Activated naive CD8-positive, alpha-beta T cell treated with anti-CD3 and anti-CD28 coated beads for 36 hours (primary cell): ENCODE measurements around the gene USP38. TPM values are rescaled to one million over a fixed set of nuclear protein-coding genes. Genes with fewer than 3 reads are reported as not detected.
"Not testable (repeated sequence)": the region's sequence is repeated elsewhere in the genome, so short reads cannot be mapped to it uniquely, and the experiment has no call there.

Experiments used
- DNase-seq: peaks from one replicate; pipeline ENCODE4 v3.0.0; 2021
- H3K27ac Mint-ChIP-seq: one replicate; pipeline ENCODE4 v1.8.0; 2022; ENCODE audit warnings: mild to moderate bottlenecking, moderate library complexity, mixed read lengths
- H3K27me3 Mint-ChIP-seq: one replicate; pipeline ENCODE4 v1.8.0; 2022; ENCODE audit warnings: mild to moderate bottlenecking, mixed read lengths
- H3K36me3 Mint-ChIP-seq: one replicate; pipeline ENCODE4 v1.8.0; 2021; ENCODE audit warnings: mild to moderate bottlenecking, mixed read lengths
- H3K4me1 Mint-ChIP-seq: one replicate; pipeline ENCODE4 v1.8.0; 2021; ENCODE audit warnings: mixed read lengths
- H3K4me3 Mint-ChIP-seq: one replicate; pipeline ENCODE4 v1.8.0; 2022; ENCODE audit warnings: mild to moderate bottlenecking, moderate library complexity, mixed read lengths
- H3K9me3 Mint-ChIP-seq: one replicate; pipeline ENCODE4 v1.8.0; 2022; ENCODE audit warnings: mixed read lengths
- total RNA-seq, 2 experiments: library from RNA; stranded (reverse); gene quantifications; one replicate each; pipeline ENCODE4 v1.2.3, GENCODE V29; 2021

The USP38 gene
- total RNA-seq, 2 experiments from 2014 or later: 22.7 to 23.1 TPM

DNA sequence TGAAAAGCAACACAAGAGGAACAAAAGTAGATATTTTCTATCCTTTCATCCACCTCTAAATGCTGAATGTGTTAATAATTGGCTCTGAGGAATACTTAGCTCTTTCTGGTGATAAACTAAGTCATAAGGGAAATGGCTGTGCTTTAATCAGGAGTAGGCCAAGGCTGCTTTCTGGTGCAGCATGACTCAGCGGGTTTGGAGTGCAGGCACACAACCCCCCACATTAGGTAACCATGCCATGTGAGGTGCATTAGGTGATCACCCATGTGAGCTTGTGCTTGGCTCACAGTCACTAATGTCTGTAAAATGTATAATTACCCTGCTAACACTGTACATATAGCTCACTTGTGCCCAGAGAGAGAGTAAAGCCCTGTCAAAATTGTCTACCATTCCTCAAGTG, 57.2 kb downstream of the USP38 start:
- Mint-ChIP-seq H3K36me3 (no peaks in the 10 kb centered on the region), H3K4me1 (peaks cover 4% of the 10 kb centered on the region)
- no peak for DNase-seq

DNA sequence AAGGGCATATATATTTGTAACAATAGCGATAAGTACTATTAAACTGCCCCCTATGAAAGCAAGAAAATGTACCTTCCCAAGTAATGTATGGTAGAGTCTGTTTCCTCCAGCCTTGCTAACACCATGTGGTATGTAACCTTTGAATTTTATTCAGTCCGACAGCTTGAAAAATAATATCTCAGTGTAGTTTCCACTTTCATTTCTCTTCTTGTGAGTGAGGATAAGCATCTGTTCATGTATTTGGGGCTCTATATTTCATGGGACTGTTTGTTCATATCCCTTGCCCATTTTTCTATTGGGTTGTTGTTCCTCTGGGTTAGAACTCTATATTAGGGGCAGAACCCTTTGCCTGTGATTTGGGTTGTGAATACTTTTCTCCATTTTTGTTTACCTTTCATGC, 58.3 kb downstream of the USP38 start:
- Mint-ChIP-seq H3K4me1 (peaks cover 4% of the 10 kb centered on the region), H3K9me3 (peaks cover 13% of the 10 kb centered on the region), H3K36me3 (no peaks in the 10 kb centered on the region), H3K27me3 (no peaks in the 10 kb centered on the region), H3K4me3 (no peak overlapping the region), H3K27ac (no peak overlapping the region)
- DNase-seq: no peak

More for the DNA sequence above, 57.2 kb downstream of the USP38 start:
- Mint-ChIP-seq H3K27me3 (no peaks in the 10 kb centered on the region), H3K4me3 (no peak overlapping the region), H3K9me3 (peaks cover 13% of the 10 kb centered on the region), H3K27ac (no peak overlapping the region)

DNA sequence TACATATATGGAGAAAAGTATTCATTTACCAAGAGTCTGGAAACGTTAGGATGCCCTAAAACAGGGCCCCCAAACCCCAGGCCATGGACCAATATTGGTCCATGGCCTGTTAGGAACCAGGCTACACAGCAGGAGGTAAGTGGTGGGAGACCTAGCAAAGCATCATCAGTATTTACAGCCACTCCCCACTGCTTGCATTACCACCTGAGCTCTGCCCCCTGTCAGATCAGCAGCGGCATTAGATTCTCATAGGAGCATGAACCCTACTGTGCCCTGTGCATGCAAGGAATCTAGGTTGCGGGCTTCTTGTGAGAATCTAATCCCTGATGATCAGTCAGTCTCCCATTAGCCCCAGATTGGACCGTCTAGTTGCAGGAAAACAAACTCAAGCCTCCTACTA, 62.3 kb downstream of the USP38 start:
- no peak for DNase-seq
- H3K4me3 Mint-ChIP-seq: no peak overlapping the region
- no peaks in the 10 kb centered on the region for H3K36me3 Mint-ChIP-seq
- no peaks in the 10 kb centered on the region for H3K27me3 Mint-ChIP-seq
- H3K4me1 Mint-ChIP-seq: no peaks in the 10 kb centered on the region
- H3K27ac Mint-ChIP-seq: no peak overlapping the region
- H3K9me3 Mint-ChIP-seq: peaks cover 8% of the 10 kb centered on the region

DNA sequence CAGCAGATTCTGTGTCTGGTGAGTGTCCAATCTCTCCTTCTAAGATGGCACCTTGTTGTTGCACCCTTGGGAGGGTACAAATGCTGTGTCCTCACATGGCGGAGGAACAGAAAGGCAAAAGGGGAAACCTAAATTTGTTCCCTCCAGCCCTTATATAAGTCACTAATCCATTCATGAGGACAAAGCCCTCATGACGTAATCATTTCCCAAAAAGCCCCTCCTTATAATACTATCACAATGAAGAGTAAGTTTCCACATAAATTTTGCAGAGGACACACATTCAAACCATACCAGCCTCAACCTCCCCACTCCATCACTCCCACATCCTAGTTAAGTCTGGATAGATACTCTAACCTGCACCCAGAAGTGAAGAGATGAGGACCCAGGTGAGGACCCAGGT, 63.1 kb downstream of the USP38 start:
- no peaks in the 10 kb centered on the region for H3K27me3 Mint-ChIP-seq
- no peak overlapping the region for H3K27ac Mint-ChIP-seq

DNA sequence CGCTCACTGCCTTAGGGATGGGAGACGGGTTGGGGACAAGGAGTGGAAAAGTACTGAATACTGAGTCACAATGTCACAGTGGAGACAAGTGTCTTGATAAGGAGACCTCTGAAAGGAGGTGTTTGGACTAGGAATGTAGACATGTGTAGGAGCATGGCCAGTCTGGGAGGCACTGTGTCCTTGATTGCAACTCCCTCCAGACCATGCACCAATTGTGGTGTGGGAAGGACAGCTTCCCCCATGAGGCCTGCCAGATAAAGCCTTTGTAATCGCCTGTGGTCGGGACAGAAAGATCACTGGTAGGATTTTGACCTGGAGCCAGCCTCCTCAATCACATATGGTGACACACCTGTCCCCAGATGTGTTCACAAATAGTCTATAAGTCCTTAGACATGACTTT, 64.1 kb downstream of the USP38 start:
- Mint-ChIP-seq H3K4me1 (no peaks in the 10 kb centered on the region), H3K27ac (no peak overlapping the region), H3K9me3 (no peaks in the 10 kb centered on the region), H3K4me3 (no peak overlapping the region), H3K36me3 (no peaks in the 10 kb centered on the region), H3K27me3 (no peaks in the 10 kb centered on the region)
- no peak for DNase-seq

More for the DNA sequence above, 63.1 kb downstream of the USP38 start:
- no peaks in the 10 kb centered on the region for H3K36me3 Mint-ChIP-seq
- DNase-seq: no peak
- H3K4me3 Mint-ChIP-seq: no peak overlapping the region
- peaks cover 4% of the 10 kb centered on the region for H3K9me3 Mint-ChIP-seq
- H3K4me1 Mint-ChIP-seq: no peaks in the 10 kb centered on the region

DNA sequence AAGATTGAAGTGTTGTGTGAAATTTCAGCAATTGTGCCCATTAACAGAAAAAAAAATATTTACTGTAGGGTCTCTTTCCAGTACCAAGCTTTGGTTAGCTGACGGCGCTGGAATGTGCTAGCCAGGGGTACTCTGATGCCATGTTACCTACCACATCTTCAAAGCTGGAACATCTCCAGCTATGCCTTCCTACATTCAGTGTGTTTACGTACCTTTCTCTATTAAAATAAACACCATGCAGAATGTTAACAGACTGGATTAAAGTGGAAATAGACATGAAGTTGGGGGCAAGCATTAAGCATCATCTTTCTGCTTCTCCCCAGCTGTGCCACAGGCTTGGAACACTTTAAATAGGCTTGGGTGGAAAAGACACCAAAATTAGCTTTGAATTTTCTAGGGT, 65.9 kb downstream of the USP38 start:
- no peak overlapping the region for H3K4me3 Mint-ChIP-seq

DNA sequence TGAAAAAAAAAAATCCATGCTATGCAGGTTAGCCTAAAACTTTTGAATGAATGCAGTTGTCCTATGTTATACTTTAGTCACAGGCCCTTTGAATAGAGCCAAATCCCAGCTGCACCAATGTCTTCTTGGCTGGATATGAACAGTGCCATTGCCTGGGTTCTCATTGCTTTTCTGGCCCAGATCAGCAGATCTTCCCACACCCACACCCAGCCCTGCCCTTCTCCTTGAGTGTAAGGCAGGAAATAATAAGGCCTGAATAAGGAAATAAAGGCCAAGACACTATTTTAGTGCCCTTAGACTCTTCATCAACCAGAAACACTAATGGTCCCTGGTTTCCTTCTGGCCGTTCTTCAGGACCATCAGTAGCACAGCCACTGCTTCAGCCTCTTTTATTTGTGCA, 66.6 kb downstream of the USP38 start:
- Mint-ChIP-seq H3K27ac (no peak overlapping the region), H3K4me1 (no peaks in the 10 kb centered on the region), H3K36me3 (no peaks in the 10 kb centered on the region), H3K4me3 (no peak overlapping the region), H3K27me3 (no peaks in the 10 kb centered on the region), H3K9me3 (no peaks in the 10 kb centered on the region)
- no peak for DNase-seq

More for the DNA sequence above, 65.9 kb downstream of the USP38 start:
- H3K36me3 Mint-ChIP-seq: no peaks in the 10 kb centered on the region
- H3K4me1 Mint-ChIP-seq: no peaks in the 10 kb centered on the region
- no peaks in the 10 kb centered on the region for H3K9me3 Mint-ChIP-seq
- no peaks in the 10 kb centered on the region for H3K27me3 Mint-ChIP-seq
- H3K27ac Mint-ChIP-seq: no peak overlapping the region
- DNase-seq: no peak

DNA sequence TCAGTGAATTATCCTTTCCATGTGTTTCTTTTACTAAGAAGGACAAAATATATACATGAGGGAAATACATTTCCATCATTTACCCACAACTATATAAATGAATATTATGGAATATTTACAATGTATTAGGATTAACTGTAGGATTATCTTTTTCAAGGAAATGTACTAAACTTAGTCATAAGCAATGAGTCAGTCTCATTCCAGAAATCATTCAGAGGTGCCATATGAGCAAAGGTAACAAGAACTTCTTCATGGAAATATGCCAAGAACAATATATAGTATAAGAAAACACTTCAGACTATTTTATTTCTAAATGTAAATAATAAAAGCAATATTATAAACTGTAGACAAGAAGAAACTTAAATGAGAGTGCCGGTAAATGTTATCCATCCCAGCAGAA, 67.1 kb downstream of the USP38 start:
- no peaks in the 10 kb centered on the region for H3K4me1 Mint-ChIP-seq
- H3K4me3 Mint-ChIP-seq: no peak overlapping the region
- H3K27me3 Mint-ChIP-seq: no peaks in the 10 kb centered on the region
- no peaks in the 10 kb centered on the region for H3K9me3 Mint-ChIP-seq
- H3K36me3 Mint-ChIP-seq: no peaks in the 10 kb centered on the region
- DNase-seq: no peak
- no peak overlapping the region for H3K27ac Mint-ChIP-seq

DNA sequence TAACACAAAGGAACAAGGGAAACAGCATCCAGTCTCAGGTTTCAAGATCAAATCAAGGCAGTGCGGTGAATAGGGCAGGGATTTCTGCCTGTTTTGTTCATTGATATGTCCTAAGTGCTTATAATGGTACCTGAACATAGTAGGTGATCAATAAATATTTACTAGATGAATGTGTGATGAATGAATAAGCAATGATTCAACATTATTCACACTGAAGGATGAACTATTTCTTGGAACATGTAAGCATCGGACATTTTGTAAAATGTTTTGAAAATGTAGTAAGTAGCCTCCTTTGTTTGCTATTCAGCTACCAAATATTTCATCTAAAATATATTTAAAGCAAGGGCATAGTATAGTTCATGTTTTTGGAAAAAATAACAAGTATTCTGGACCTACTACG, 67.8 kb downstream of the USP38 start:
- Mint-ChIP-seq H3K27ac (no peak overlapping the region), H3K4me1 (no peaks in the 10 kb centered on the region), H3K4me3 (no peak overlapping the region), H3K27me3 (no peaks in the 10 kb centered on the region), H3K9me3 (no peaks in the 10 kb centered on the region), H3K36me3 (no peaks in the 10 kb centered on the region)
- no peak for DNase-seq

DNA sequence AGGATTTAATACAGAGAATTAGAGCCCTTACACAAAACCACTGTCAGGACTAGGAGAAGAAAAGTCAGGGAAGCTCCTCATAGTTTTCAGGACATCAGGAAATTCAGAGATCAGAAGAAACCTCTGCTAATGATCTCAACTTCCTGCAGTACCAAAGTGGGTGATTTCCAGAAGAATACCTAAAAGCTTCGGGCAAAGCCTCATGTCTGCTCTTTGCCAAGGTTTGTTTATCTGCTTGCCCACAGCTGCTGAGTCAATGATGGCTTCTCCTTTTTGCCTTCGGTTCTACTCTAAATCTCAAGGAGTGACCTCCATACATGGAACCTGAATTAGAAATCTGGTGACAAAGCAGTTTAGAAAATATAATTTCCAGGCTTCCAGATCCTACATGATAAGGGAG, 68.4 kb downstream of the USP38 start:
- DNase-seq: no peak
- no peak overlapping the region for H3K27ac Mint-ChIP-seq
- H3K4me1 Mint-ChIP-seq: no peaks in the 10 kb centered on the region
- no peaks in the 10 kb centered on the region for H3K27me3 Mint-ChIP-seq
- no peaks in the 10 kb centered on the region for H3K9me3 Mint-ChIP-seq
- no peaks in the 10 kb centered on the region for H3K36me3 Mint-ChIP-seq
- no peak overlapping the region for H3K4me3 Mint-ChIP-seq

DNA sequence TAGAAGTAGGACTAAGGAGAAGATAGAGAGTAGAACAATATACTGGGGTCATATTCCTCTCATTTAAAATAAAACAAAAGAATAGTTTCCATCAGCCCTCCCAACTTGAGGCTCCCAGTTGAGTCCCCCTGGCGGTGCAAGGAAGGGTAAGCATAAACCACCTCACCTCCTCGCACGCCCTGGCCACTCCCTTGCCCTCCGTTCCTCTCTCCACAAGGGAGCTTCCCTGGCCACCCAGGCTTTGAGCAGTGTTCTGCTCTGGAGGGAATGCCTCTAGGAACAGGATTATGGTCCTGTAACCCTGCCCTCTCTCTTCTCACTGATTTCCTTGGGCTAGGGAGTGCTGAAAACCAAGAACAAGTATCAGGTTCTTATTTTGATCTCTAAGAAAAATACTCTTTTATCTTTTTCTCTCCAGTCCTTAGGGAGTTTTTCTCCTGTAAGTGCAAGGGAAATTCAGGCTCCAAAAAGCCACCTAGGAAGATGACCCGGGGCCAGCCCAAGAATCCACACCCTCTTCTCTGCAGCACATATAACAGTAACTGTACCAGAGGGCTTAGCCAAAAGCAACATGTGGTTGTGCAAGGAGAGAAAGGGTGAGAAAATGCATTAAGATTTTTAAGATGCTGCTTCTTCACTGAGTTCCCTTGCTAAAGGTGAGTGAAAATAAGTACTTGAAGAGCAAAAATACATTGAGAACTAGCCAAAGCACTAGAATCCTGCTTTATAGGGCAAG, 69.9 kb downstream of the USP38 start:
- H3K27ac Mint-ChIP-seq: no peak overlapping the region
- DNase-seq: no peak
- no peaks in the 10 kb centered on the region for H3K27me3 Mint-ChIP-seq
- H3K36me3 Mint-ChIP-seq: no peaks in the 10 kb centered on the region
- H3K4me1 Mint-ChIP-seq: no peaks in the 10 kb centered on the region
- H3K9me3 Mint-ChIP-seq: no peaks in the 10 kb centered on the region
- H3K4me3 Mint-ChIP-seq: no peak overlapping the region

DNA sequence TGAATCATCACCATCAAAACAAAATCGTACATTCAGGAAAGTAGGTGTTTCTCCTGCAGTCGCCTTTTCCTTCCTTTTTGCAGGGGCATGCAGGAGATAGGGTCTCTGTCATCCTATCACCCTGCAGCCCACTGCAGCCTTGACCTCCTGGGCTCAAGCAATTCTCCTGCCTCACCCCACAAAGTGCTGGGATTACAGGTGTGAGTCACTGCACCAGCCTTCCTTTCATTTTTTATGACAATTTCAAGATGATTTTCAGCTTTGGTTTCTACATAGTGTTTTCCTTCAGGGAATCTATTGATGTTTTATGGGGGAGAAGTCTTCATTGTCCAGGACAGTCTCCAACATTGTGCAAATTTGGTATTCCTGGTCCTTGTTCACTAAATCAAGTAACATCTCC, 71.7 kb downstream of the USP38 start:
- Mint-ChIP-seq H3K27me3 (no peaks in the 10 kb centered on the region), H3K27ac (no peak overlapping the region), H3K9me3 (no peaks in the 10 kb centered on the region), H3K4me3 (no peak overlapping the region), H3K4me1 (no peaks in the 10 kb centered on the region), H3K36me3 (no peaks in the 10 kb centered on the region)
- DNase-seq: no peak

DNA sequence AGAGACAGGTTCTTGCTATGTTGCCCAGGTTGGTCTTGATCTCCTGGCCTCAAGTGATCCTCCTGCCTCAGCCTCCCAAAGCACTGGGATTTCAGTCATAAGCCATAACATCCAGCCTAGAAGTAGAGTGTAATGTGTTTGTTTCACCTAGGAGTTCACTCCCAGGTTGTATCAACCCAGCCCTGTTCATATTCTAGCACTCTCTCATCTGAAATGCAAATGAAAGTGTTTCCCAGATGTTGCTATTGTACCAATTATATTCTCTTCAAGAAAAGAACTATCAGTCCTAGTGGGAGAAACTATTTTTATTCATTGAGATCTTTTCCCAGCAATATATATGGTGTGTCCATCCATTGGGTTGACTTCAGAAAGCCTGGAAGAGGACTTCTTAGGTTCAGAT, 72.6 kb downstream of the USP38 start:
- no peak for DNase-seq
- Mint-ChIP-seq H3K27me3 (no peaks in the 10 kb centered on the region), H3K36me3 (no peaks in the 10 kb centered on the region), H3K4me3 (no peak overlapping the region), H3K27ac (no peak overlapping the region), H3K9me3 (no peaks in the 10 kb centered on the region), H3K4me1 (no peaks in the 10 kb centered on the region)

DNA sequence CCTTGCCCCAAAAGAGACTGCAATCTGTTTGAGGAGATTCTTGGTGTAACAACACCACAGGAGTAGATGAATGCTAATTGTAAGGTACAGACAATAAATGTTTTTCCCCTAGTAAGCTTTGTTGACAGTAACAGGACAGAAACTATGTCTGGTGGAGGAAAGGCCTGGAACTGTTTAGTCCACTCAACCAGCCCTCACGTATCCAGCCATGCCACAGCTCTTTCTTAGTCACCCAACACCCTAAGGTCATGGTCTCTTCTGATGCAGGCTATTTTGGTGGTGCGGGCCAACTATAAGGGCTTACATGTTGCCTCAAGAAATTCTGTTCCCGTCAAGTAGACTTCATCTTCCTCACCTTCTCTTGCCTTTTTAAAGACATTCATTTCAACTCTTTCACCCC, 76.0 kb downstream of the USP38 start:
- Mint-ChIP-seq H3K4me3 (no peak overlapping the region), H3K27ac (no peak overlapping the region), H3K36me3 (no peaks in the 10 kb centered on the region), H3K9me3 (peaks cover 1% of the 10 kb centered on the region), H3K4me1 (no peaks in the 10 kb centered on the region), H3K27me3 (no peaks in the 10 kb centered on the region)
- no peak for DNase-seq

DNA sequence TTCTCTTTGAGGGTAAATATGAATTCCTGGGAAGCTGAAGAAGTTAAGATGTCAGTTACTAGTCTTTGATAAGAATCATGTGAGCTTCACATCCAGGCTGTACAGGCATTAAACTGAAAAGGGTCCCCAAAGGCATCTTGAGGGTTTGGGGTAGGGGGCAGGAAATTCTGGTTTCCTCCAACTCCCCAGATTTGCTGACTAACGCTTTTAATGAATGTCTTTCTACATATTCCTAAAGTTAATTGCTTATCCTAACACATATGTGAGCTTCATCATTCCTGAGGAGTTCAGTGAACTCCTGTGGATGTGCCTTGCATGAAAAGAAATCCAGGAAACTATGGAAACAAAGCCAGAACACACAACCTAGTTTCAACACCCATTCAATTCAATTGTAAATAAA, 78.1 kb downstream of the USP38 start:
- Mint-ChIP-seq H3K4me3 (no peak overlapping the region), H3K36me3 (no peaks in the 10 kb centered on the region), H3K9me3 (peaks cover 9% of the 10 kb centered on the region), H3K27me3 (no peaks in the 10 kb centered on the region), H3K27ac (no peak overlapping the region), H3K4me1 (no peaks in the 10 kb centered on the region)
- DNase-seq: no peak

DNA sequence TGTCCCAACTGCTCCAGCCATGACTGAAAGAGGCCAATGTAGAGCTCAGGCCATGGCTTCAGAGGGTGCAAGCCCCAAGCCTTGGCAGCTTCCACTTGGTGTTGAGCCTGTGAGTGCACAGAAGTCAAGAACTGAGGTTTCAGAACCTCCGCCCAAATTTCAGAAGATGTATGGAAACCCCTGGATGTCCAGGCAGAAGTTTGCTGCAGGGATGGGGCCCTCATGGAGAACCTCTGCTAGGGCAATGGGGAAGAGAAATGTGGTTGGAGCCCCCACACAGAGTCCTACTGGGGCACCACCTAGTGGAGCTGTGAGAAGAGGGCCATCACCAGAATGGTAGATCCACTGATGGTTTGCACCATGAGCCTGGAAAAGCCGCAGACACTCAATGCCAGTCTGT, 83.0 kb downstream of the USP38 start:
- H3K9me3 Mint-ChIP-seq: peaks cover 17% of the 10 kb centered on the region
- not testable (repeated sequence) for DNase-seq, H3K4me1 Mint-ChIP-seq, H3K36me3 Mint-ChIP-seq, H3K4me3 Mint-ChIP-seq, H3K27me3 Mint-ChIP-seq, H3K27ac Mint-ChIP-seq
